Calu3 (cell line): ENCODE data around the gene ENPP3. TPM values are rescaled to one million over a fixed set of nuclear protein-coding genes. Genes with fewer than 3 reads are reported as not detected.

ENCODE experiments used
- BruUV-seq: library from RNA; stranded (reverse); fragments of 400-500 nt; replicated peaks from 2 replicates; lab custom pipeline; 2021; lab: Mats Ljungman, UMichigan
- CTCF ChIA-PET: fragments of 300-600 bp; sonication (Branson Sonifier 250); formaldehyde crosslinking; loops from one replicate; lab custom pipeline; 2022; ENCODE audit warnings: antibody characterized with exemption; lab: Charles Lee
- DNase-seq: peaks from one replicate; pipeline ENCODE4 v3.0.0; 2022
- H3K27ac Mint-ChIP-seq: one replicate; pipeline ENCODE4 v1.8.0; 2022; ENCODE audit warnings: mixed read lengths; ENCODE audit not compliant: unreplicated experiment
- H3K27me3 Mint-ChIP-seq: one replicate; pipeline ENCODE4 v1.8.0; 2022; ENCODE audit warnings: mixed read lengths; ENCODE audit not compliant: unreplicated experiment
- H3K36me3 Mint-ChIP-seq: one replicate; pipeline ENCODE4 v1.8.0; 2022; ENCODE audit warnings: mild to moderate bottlenecking, moderate library complexity, mixed read lengths; ENCODE audit not compliant: insufficient read depth, unreplicated experiment
- H3K4me1 Mint-ChIP-seq: one replicate; pipeline ENCODE4 v1.8.0; 2022; ENCODE audit warnings: mild to moderate bottlenecking, low read depth, mixed read lengths; ENCODE audit not compliant: unreplicated experiment
- H3K4me3 Mint-ChIP-seq: one replicate; pipeline ENCODE4 v1.8.0; 2022; ENCODE audit warnings: mild to moderate bottlenecking, low read depth, moderate library complexity, mixed read lengths; ENCODE audit not compliant: unreplicated experiment
- H3K9me3 Mint-ChIP-seq: one replicate; pipeline ENCODE4 v1.8.0; 2022; ENCODE audit warnings: low read depth, mixed read lengths; ENCODE audit not compliant: unreplicated experiment
- intact Hi-C: fragments of 100-400 bp; cut with micrococcal nuclease; formaldehyde crosslinking; loops from one replicate; pipeline ENCODE4 v1.10.0; 2022; ENCODE audit not compliant: unreplicated experiment
- total RNA-seq: library from RNA; stranded (reverse); gene quantifications from 2 replicates; pipeline ENCODE4 v1.2.3, GENCODE V29; 2022
- TF ChIP-seq, protein P1 (sequence below): fragments of 200-600 bp; IDR thresholded peaks from one replicate; pipeline ENCODE4 v1.8.0; 2022; ENCODE audit warnings: antibody characterized with exemption; ENCODE audit not compliant: unreplicated experiment

ENPP3 gene
- total RNA-seq, 1 experiment from 2014 or later, result not detected

DNA sequence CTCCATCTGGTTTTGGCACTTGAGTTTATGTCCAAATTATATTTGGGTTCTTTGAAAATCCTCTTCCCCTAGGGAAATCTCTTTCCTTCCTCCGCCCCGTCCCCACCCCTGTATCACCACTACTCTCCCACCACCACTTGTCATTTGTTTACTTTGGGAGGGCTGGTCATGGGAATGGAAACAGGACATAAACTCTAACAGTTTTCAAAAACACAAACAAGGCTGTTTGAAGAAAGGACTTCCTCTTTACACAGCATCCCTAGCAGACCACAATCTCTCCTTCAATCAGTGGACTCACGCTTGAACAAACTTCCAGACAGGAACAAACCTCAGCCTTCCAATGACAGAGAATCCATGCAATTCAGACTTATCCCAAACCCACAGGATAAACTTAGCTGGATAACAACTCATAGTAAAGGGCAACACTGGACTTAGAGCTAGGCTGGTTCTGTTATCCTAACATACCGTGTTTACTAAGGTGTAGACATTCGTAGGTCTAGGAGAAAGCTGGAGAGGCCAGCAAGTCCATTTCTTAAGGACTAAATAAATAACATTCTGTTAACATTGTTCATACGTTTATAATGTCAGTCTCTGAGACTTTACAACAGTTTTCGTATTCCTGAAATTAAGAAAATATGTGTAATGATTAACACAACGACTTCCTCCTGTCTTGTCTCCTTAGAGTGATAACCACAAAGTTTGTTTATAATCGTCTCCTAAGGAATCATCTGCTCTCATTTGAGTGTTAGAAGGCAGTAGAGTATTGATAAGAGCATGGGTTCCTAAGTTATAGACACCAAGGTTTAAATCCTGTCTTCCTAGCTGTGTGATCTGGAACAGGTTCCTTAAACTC lies 117.8 kb downstream of the ENPP3 start:
- intact Hi-C loops, result no loop called here
- no peaks in the 10 kb centered on the region for H3K27me3 Mint-ChIP-seq
- no peaks in the 10 kb centered on the region for H3K36me3 Mint-ChIP-seq
- TF ChIP-seq, protein P1, sequence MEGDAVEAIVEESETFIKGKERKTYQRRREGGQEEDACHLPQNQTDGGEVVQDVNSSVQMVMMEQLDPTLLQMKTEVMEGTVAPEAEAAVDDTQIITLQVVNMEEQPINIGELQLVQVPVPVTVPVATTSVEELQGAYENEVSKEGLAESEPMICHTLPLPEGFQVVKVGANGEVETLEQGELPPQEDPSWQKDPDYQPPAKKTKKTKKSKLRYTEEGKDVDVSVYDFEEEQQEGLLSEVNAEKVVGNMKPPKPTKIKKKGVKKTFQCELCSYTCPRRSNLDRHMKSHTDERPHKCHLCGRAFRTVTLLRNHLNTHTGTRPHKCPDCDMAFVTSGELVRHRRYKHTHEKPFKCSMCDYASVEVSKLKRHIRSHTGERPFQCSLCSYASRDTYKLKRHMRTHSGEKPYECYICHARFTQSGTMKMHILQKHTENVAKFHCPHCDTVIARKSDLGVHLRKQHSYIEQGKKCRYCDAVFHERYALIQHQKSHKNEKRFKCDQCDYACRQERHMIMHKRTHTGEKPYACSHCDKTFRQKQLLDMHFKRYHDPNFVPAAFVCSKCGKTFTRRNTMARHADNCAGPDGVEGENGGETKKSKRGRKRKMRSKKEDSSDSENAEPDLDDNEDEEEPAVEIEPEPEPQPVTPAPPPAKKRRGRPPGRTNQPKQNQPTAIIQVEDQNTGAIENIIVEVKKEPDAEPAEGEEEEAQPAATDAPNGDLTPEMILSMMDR, result no peak
- no TSS peak for BruUV-seq
- H3K4me1 Mint-ChIP-seq, result no peaks in the 10 kb centered on the region
- DNase-seq, result no peak
- CTCF ChIA-PET, result no interaction called here
- H3K9me3 Mint-ChIP-seq, result no peaks in the 10 kb centered on the region
- no peak overlapping the region for H3K4me3 Mint-ChIP-seq
- H3K27ac Mint-ChIP-seq, result no peak overlapping the region

DNA sequence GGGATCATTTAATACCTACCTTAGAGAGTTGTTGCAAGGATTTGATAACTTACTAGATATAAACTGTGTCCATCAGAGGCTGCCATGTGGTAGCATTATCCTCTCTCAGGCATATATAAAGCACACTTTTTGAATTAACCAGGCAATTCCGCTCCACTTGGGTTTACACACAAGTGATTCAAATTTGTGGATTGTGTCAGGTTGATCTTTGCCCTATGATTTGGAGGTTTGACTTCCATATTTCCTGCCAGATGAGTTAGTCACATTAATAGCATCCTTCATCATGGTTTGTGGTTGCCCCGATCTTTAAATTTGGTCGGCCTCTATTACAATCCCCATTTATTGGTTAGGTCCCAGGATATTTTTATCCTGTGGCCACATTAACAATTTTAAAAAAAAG lies 118.5 kb downstream of the ENPP3 start:
- Mint-ChIP-seq H3K36me3 (no peaks in the 10 kb centered on the region), H3K4me1 (no peaks in the 10 kb centered on the region), H3K27ac (no peak overlapping the region), H3K9me3 (no peaks in the 10 kb centered on the region), H3K27me3 (no peaks in the 10 kb centered on the region), H3K4me3 (no peak overlapping the region)
- no TSS peak for BruUV-seq
- no peak for DNase-seq
- TF ChIP-seq, protein P1, result no peak
- CTCF ChIA-PET, result no interaction called here
- intact Hi-C loops, result no loop called here

DNA sequence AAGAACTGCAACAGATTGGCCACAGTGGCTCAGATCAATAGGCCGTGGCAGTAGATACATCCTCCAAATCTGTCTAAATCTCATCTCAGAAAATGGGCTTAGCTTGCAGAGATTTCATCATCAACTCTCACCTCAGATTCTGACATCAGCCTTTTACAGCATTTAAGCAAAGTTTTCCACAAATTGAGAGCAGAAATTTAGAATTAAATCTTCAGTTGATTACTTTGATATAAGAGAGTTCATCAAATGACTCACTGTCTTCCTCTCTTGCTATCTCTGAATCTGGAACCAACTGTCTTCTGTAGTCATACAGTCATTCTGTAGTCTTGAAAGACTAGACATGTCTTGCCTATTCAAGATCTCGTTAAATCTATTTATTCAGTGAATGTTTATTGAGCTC lies 118.9 kb downstream of the ENPP3 start:
- CTCF ChIA-PET, result no interaction called here
- BruUV-seq, result no TSS peak
- intact Hi-C loops, result no loop called here
- Mint-ChIP-seq H3K27ac (no peak overlapping the region), H3K4me3 (no peak overlapping the region), H3K36me3 (no peaks in the 10 kb centered on the region), H3K27me3 (no peaks in the 10 kb centered on the region), H3K4me1 (no peaks in the 10 kb centered on the region), H3K9me3 (no peaks in the 10 kb centered on the region)
- no peak for DNase-seq
- TF ChIP-seq, protein P1, result no peak

DNA sequence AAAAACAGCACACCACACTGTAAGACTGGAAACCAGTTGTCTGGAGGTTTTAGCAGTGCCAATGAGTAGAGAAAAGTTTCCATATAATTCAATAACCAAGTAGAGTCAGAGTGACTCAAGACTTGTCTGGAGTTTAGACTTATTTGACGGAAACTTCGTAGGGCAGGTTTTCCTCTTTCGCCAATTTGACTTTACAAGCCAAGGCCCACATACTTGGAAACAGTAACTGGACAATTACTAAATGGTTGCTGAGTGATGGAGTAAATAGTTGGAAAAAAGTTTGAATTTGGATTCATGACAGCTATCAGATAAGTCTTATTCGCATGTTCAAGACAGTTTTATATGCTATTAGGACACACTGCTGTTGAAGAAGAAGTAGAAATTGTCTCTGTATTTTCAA lies 121.8 kb downstream of the ENPP3 start:
- TF ChIP-seq, protein P1, result no peak
- no TSS peak for BruUV-seq
- CTCF ChIA-PET, result no interaction called here
- Mint-ChIP-seq H3K36me3 (no peaks in the 10 kb centered on the region), H3K9me3 (no peaks in the 10 kb centered on the region), H3K27ac (no peak overlapping the region), H3K4me3 (no peak overlapping the region), H3K4me1 (no peaks in the 10 kb centered on the region), H3K27me3 (no peaks in the 10 kb centered on the region)
- intact Hi-C loops, result no loop called here
- no peak for DNase-seq
